ENCODE data around the gene RHBDL3. TPM values are rescaled to one million over a fixed set of nuclear protein-coding genes. Genes with fewer than 3 reads are reported as not detected.

The RHBDL3 gene
- total and polyA plus RNA-seq, 2 of the 8 experiments (the other 6 are each of a cell fraction or from before 2014, with no cell fraction given), result 9.6 to 12.2 TPM

DNA sequence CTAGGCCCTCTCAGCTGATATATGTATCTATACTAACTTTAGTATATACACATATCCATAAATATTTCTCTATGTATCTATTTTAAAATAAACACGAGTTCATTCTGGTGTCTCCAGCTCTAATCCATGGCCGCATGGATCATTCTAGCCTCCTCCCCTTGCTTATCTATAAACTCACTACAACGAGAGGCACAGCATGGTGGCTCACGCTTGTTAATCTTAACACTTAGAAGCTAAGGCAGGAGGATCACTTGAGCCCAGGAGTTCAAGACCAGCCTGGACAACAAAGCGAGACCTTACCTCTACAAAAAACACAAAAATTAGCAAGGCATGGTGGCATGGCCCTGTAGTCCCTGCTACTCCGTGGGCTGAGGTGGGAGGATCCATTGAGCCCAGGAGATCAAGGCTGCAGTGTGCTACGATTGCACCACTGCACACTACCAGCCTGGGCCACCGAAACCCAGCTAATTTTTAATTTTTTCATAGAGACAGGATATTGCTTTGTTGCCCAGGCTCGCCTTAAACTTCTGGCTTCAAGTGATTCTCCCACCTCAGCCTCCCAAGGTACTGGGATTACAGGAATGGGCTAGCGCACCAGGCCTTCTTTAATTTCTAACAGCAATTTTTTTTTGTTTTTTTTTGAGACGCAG lies 80.4 kb downstream of the RHBDL3 start:
- Histone ChIP-seq H3K4ac (replicated peaks; ENCODE audit: insufficient read length, low read depth, low read length) (no peak overlapping the region), H3K4me2 (ENCODE audit: insufficient read depth in 1 of 2, low read depth in 2 of 2, low read length in 2 of 2) (no peak overlapping the region), H4K5ac (ENCODE audit: insufficient read length, low read depth, low read length) (no peak overlapping the region), H2AFZ (ENCODE audit: low read length) (no peak overlapping the region), H3K36me3 (ENCODE audit: control insufficient read depth in 2 of 4, insufficient read depth in 4 of 4, low read length in 3 of 4) (no peaks in the 10 kb centered on the region), H3K27me3 (replicated peaks in 1 of 4; ENCODE audit: control insufficient read depth in 3 of 4, extremely low read depth in 1 of 4, insufficient read depth in 3 of 4, low read length in 3 of 4) (no peaks in the 10 kb centered on the region), H3K79me2 (ENCODE audit: control insufficient read depth in 1 of 2, insufficient read depth in 2 of 2, low read length in 2 of 2) (peaks cover 10 to 17% of the 10 kb centered on the region in 2 experiments), H3K79me1 (ENCODE audit: low read depth, low read length) (no peaks in the 10 kb centered on the region), H3K14ac (ENCODE audit: insufficient read length) (no peak overlapping the region), H2BK5ac (ENCODE audit: low read depth, low read length) (no peak overlapping the region), H4K8ac (ENCODE audit: extremely low read depth, insufficient read depth, low read length) (peak overlapping the region; percentile 41; the same call in 1 of the 2 replicates), H2BK120ac (replicated peaks; ENCODE audit: low read depth, low read length) (no peak overlapping the region), H3K18ac (ENCODE audit: extremely low read depth, low read length) (no peak overlapping the region), H3K9ac (replicated peaks in 1 of 4; ENCODE audit: extremely low read depth in 1 of 4, low read depth in 3 of 4, low read length in 3 of 4) (no peak overlapping the region), H3K4me1 (replicated peaks in 1 of 4; ENCODE audit: control insufficient read depth in 3 of 4, insufficient read depth in 4 of 4, low read length in 3 of 4) (peaks cover 0 to 2% (median 0%) of the 10 kb centered on the region in 4 experiments; a peak in 1 of 7 replicates), H3K56ac (replicated peaks; ENCODE audit: insufficient read length, low read depth, low read length) (no peak overlapping the region), H2BK12ac (ENCODE audit: low read depth, low read length) (no peak overlapping the region), H3K23ac (ENCODE audit: insufficient read length) (no peak overlapping the region), H2AK5ac (ENCODE audit: low read depth, low read length) (no peak overlapping the region; the same call in 1 of the 2 replicates), H4K91ac (replicated peaks; ENCODE audit: insufficient read length, low read length) (no peak overlapping the region), H3K4me3 (ENCODE audit: extremely low read depth in 1 of 4, insufficient read depth in 2 of 4, low read depth in 3 of 4, low read length in 4 of 4) (no peak overlapping the region), H3K23me2 (ENCODE audit: low read depth, low read length) (peaks cover 6% of the 10 kb centered on the region; the same call in 1 of the 2 replicates), H2BK15ac (ENCODE audit: low read length) (no peak overlapping the region), H3K9me3 (ENCODE audit: insufficient read depth in 2 of 2, low read depth in 1 of 2, low read length in 1 of 2) (no peaks in the 10 kb centered on the region), H3K27ac (ENCODE audit: low read depth, low read length) (no peak overlapping the region), H4K20me1 (replicated peaks in 1 of 2; ENCODE audit: control insufficient read depth in 1 of 2, insufficient read depth in 2 of 2, low read length in 2 of 2) (peaks cover 0 to 2% of the 10 kb centered on the region in 2 experiments), H2BK20ac (ENCODE audit: low read length) (no peak overlapping the region)
- CTCF ChIA-PET (ENCODE audit: partially characterized antibody), result interaction anchor here (0.7 to 1.0 kb wide), 3 partner anchors 99 to 241 kb away, joined by 3 to 4 read pairs (median 3); partner anchors contain the start of gene PSMD11
- no peak for FAIRE-seq
- 88% methylated on average over 11 of the region's 11 CpGs; no CpG with 5 or more reads in 1 of the 2 experiments for WGBS, 2 experiments (ENCODE audit: extremely low coverage in 1 of 2, insufficient coverage in 1 of 2, insufficient read length in 1 of 2, insufficient replicate concordance in 2 of 2, low coverage in 1 of 2, low lambda C conversion rate in 2 of 2, missing lambda C conversion rate in 1 of 2)
- no peak for DNase-seq (ENCODE audit: low read depth in 1 of 2, low spot score in 2 of 2)
- POLR2A ChIA-PET (ENCODE audit: partially characterized antibody), result no interaction called here
- TF ChIP-seq TBP (IDR thresholded peaks at IDR 0.05; ENCODE audit: low read depth, low read length) (no peak), KDM5A (IDR thresholded peaks at IDR 0.05; ENCODE audit: low read length) (no peak), KDM4A (IDR thresholded peaks at IDR 0.05; ENCODE audit: low read depth, low read length, severe bottlenecking) (no peak), ZNF274 (IDR thresholded peaks at IDR 0.05; ENCODE audit: borderline replicate concordance, extremely low read depth, low read length) (no peak), SP1 (IDR thresholded peaks at IDR 0.05; ENCODE audit: low read depth, low read length) (no peak), SIN3A (conservative IDR thresholded peaks at IDR 0.05 in 1 of 2, IDR thresholded peaks at IDR 0.05 in 1 of 2; ENCODE audit: low read depth in 1 of 2, low read length in 2 of 2) (no peak), RFX5 (IDR thresholded peaks at IDR 0.05; ENCODE audit: borderline replicate concordance, low read depth, low read length) (no peak), CHD2 (IDR thresholded peaks at IDR 0.05; ENCODE audit: low read length) (no peak), SP2 (IDR thresholded peaks at IDR 0.05; ENCODE audit: low read length) (no peak), EGR1 (IDR thresholded peaks at IDR 0.05; ENCODE audit: borderline replicate concordance, low read depth, low read length) (no peak), CBX5 (IDR thresholded peaks at IDR 0.05; ENCODE audit: low read depth, low read length) (no peak)
- TF ChIP-seq, protein P1, sequence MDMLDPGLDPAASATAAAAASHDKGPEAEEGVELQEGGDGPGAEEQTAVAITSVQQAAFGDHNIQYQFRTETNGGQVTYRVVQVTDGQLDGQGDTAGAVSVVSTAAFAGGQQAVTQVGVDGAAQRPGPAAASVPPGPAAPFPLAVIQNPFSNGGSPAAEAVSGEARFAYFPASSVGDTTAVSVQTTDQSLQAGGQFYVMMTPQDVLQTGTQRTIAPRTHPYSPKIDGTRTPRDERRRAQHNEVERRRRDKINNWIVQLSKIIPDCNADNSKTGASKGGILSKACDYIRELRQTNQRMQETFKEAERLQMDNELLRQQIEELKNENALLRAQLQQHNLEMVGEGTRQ (IDR thresholded peaks at IDR 0.05; ENCODE audit: low read length), result no peak
